Panc1 (cell line): ENCODE data around the gene C9orf78. TPM values are rescaled to one million over a fixed set of nuclear protein-coding genes. Genes with fewer than 3 reads are reported as not detected.
A peak's percentile ranks its signal among the peaks of the same experiment; 100 is the strongest.

Source experiments
- ATAC-seq: fragments of 200-7000 bp; cut with Tn5 transposase; 2 replicates; pipeline ENCODE4 v1.9.1; 2020; ENCODE audit warnings: mild to moderate bottlenecking, moderate library complexity
- Bru-seq: library from RNA; stranded (reverse); fragments of 400-500 nt; gene quantifications from one replicate; lab custom pipeline; 2021; lab: Mats Ljungman, UMichigan
- BruChase-seq, 2 experiments: library from RNA; stranded (reverse); fragments of 400-500 nt; gene quantifications; one replicate each; lab custom pipeline; 2021; lab: Mats Ljungman, UMichigan
- BruUV-seq: library from RNA; stranded (reverse); fragments of 400-500 nt; replicated peaks from 2 replicates; lab custom pipeline; 2021; lab: Mats Ljungman, UMichigan
- CTCF ChIA-PET: fragments of 300-600 bp; sonication (Branson Sonifier 250); formaldehyde crosslinking; loops from one replicate; lab custom pipeline; 2022; ENCODE audit warnings: antibody characterized with exemption; lab: Charles Lee
- POLR2A ChIA-PET: fragments of 300-600 bp; sonication (Branson Sonifier 250); formaldehyde crosslinking; loops from one replicate; lab custom pipeline; 2022; ENCODE audit warnings: antibody characterized with exemption; lab: Charles Lee
- DNase-seq: peaks from one replicate; pipeline ENCODE4 v3.0.0-alpha.2; 2010; ENCODE audit warnings: low read depth, low spot score
- H3K27ac ChIP-seq: 2 replicates; pipeline ENCODE4 v1.5.1; 2011; ENCODE audit warnings: mild to moderate bottlenecking, low read length, inconsistent platforms
- H3K27me3 ChIP-seq: fragments of 200-500 bp; sonication (Bioruptor generic); 2 replicates; pipeline ENCODE4 v1.6.0; 2014; ENCODE audit warnings: low read length, inconsistent platforms; ENCODE audit not compliant: control insufficient read depth, insufficient read depth
- H3K36me3 ChIP-seq: fragments of 200-500 bp; sonication (Bioruptor generic); 2 replicates; pipeline ENCODE4 v1.5.1; 2014; ENCODE audit warnings: inconsistent platforms, mild to moderate bottlenecking, low read length, moderate library complexity; ENCODE audit not compliant: control insufficient read depth, insufficient read depth
- H3K4me1 ChIP-seq: 2 replicates; pipeline ENCODE4 v1.5.1; 2011; ENCODE audit warnings: inconsistent platforms, mild to moderate bottlenecking, low read length, moderate library complexity; ENCODE audit not compliant: control insufficient read depth, insufficient read depth
- H3K4me3 ChIP-seq, 2 experiments: 2 replicates each; pipeline ENCODE4 v1.5.1; 2011 to 2012; ENCODE audit warnings: low read depth in 2 of 2, low read length in 2 of 2, mild to moderate bottlenecking in 2 of 2, inconsistent platforms in 1 of 2, moderate library complexity in 1 of 2
- H3K9me3 ChIP-seq: fragments of 200-500 bp; sonication (Bioruptor generic); 2 replicates; pipeline ENCODE4 v1.5.1; 2014; ENCODE audit warnings: low read depth, mild to moderate bottlenecking, inconsistent platforms, low read length, moderate library complexity; ENCODE audit not compliant: control insufficient read depth, insufficient read depth
- POLR2AphosphoS5 ChIP-seq: IDR thresholded peaks from 2 replicates; pipeline ENCODE4 v1.6.1; 2012; ENCODE audit warnings: mild to moderate bottlenecking, low read depth, low read length, moderate library complexity
- SIN3A ChIP-seq: IDR thresholded peaks from 2 replicates; pipeline ENCODE4 v1.6.1; 2012; ENCODE audit warnings: low read depth, mild to moderate bottlenecking, low read length, moderate library complexity, borderline replicate concordance; ENCODE audit not compliant: insufficient read depth
- TCF7L2 ChIP-seq: IDR thresholded peaks from 2 replicates; pipeline ENCODE4 v1.6.1; 2011; ENCODE audit warnings: mild to moderate bottlenecking, low read depth, low read length, inconsistent platforms
- in situ Hi-C: cut with HindIII; loops from 2 replicates; pipeline ENCODE4 v1.10.0; 2016; ENCODE audit warnings: low sequenced_read_pairs, low pct_unique_long_range_greater_than_20kb
- intact Hi-C: fragments of 100-400 bp; cut with micrococcal nuclease; formaldehyde crosslinking; loops from one replicate; pipeline ENCODE4 v1.10.0; 2022; ENCODE audit not compliant: unreplicated experiment
- long read RNA-seq: library from polyadenylated mRNA; unstranded; transcript quantifications from one replicate; pipeline ENCODE4 v2.0.0, GENCODE V29; 2021; ENCODE audit not compliant: unreplicated experiment
- polyA plus RNA-seq: library from polyadenylated mRNA; unstranded; fragments of >200 nt; gene quantifications from one replicate; pipeline ENCODE4 v1.2.1, GENCODE V29; 2012; ENCODE audit warnings: missing spikeins; ENCODE audit not compliant: insufficient read length
- total RNA-seq: library from RNA; stranded (reverse); gene quantifications from one replicate; pipeline ENCODE4 v1.2.1, GENCODE V29; 2021; ENCODE audit not compliant: unreplicated experiment
- TF ChIP-seq, protein P1 (sequence below): fragments of 450-650 bp; IDR thresholded peaks from 2 replicates; pipeline ENCODE4 v1.5.1; 2017; ENCODE audit warnings: mild to moderate bottlenecking

The C9orf78 gene, protein sequence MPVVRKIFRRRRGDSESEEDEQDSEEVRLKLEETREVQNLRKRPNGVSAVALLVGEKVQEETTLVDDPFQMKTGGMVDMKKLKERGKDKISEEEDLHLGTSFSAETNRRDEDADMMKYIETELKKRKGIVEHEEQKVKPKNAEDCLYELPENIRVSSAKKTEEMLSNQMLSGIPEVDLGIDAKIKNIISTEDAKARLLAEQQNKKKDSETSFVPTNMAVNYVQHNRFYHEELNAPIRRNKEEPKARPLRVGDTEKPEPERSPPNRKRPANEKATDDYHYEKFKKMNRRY
- total RNA-seq: 33.6 TPM
- 55.0 TPM for polyA plus RNA-seq
- percentile 82 among the genes with signal in this experiment for Bru-seq, nascent RNA
- percentile 88 among the genes with signal in this experiment for BruChase-seq, experiment 1, labeled RNA remaining after a 2-hour chase
- percentile 93 among the genes with signal in this experiment for BruChase-seq, experiment 2, labeled RNA remaining after a 6-hour chase
- long read RNA-seq, transcript C9orf78-201 (9 exons, 1,795 nt): major isoform, 76 of 105 reads
- long read RNA-seq, partial matches to known transcripts: 13 of 105 reads
- long read RNA-seq, other reads (novel, unspliced or antisense): 16 of 105 reads

DNA sequence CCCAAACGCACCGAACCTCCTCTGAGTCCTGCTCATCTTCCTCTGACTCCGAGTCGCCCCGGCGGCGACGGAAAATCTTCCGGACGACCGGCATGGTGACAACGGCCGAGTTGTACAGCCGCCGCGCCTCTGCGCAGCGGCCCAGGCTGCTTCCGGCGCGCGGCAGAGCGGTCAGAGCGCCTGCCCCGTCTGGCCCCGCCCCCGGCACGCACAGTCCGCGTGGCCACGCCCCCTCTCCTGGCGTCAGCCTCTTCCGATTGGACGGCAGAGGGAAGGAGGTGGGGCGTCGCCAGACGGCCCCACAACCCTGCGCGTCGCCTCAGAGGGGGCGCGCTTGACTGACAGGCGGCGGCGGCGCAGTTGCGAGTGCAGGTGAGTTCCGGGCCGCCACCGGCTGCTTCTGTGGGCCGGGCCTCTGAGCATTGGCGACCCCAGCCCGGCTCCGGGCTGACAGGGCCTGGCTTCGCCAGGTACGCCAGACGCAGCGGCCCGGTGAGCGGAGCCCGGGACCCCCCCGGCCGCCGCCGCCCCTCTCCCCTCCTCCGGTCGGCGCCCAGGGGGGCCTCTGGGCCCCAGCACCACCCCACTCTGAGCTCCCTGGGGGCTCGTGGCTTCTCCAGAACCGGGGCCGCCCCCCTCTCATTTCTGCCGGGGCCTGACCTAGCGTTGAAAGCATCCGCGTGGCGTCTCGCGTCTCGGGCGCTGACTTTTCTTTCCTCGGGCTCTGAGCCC lies at the start of gene C9orf78, which contains the start of gene USP20:
Gene C9orf78, minus strand, starts transcription at position 148 of the 732 bp plus-strand sequence. Its CDS starts 54 bp downstream, at position 94.
Gene USP20, plus strand, starts transcription at position 331 of the 732 bp plus-strand sequence. CDS start 17,098 bp downstream, outside the sequence.
- peaks cover 3% of the 10 kb centered on the region for H3K36me3 ChIP-seq
- H3K9me3 ChIP-seq: no peaks in the 10 kb centered on the region
- in situ Hi-C loops: no loop called here
- peak within 1 kb of the TSS; percentile 84 for H3K27ac ChIP-seq
- peak within 1 kb of the TSS; percentile 94 to 96 for H3K4me3 ChIP-seq
- DNase-seq: peak; percentile 61
- ChIA-PET CTCF (interaction anchor here (0.7 kb wide), 1 partner anchor 108 kb away, joined by 3 read pairs; no protein-coding TSS in a partner anchor), POLR2A (no interaction called here)
- TF ChIP-seq TCF7L2 (no peak), POLR2AphosphoS5 (peak; percentile 86), SIN3A (peak; percentile 95)
- BruUV-seq: no TSS peak
- ATAC-seq: peak; percentile 99
- H3K27me3 ChIP-seq: no peaks in the 10 kb centered on the region
- H3K4me1 ChIP-seq: peaks cover 8% of the 10 kb centered on the region; the same call in 1 of the 2 replicates
- intact Hi-C loops: no loop called here

DNA sequence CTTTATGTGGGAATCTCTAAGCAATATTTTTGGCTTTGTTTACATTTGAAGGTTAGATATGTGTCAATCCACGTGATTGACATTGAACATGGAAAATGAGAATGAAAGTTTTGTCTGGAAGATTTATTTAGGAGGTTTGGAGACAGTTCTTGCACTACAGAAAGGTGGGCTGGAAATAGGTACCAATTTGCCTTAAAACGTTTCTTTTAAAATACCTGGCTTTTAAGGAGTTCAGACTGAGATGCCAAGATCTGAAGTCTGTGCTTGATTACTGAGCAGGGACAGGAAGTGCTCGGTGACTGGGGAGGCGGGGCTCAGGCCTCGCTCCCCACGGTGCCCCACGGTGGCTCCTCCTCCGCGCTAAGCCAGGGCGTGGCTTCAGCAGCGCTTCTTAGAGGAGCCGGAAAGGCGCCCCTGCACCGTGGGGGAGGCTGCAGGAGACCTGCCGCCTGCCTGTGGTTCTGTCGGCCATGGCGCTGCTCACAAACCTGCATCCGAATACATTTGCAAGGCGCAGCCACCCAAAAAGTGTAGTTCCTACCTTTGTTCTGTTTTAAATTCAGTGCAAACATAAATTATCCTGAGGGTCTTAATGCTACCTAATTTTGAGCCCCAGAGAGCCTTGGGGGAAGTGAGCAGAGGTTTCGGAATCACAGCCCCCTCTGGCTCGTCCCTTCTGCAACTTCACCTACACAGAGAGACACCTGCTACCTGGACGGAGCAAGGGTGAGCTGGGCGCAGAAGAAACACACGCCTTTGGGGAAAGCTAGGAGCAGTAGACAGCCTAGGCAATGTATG lies 49.3 kb upstream of the C9orf78 start:
- in situ Hi-C loops: no loop called here
- CTCF ChIA-PET: no interaction called here
- no peaks in the 10 kb centered on the region for H3K36me3 ChIP-seq
- intact Hi-C loops: loop anchor here (10.0 kb wide), 1 partner anchor 150 kb away; no protein-coding TSS in a partner anchor
- H3K4me3 ChIP-seq: no peak overlapping the region
- H3K27ac ChIP-seq: no peak overlapping the region
- BruUV-seq: no TSS peak
- ATAC-seq (peak; percentile 50; the same call in 1 of the 2 replicates), DNase-seq (no peak)
- H3K4me1 ChIP-seq: no peaks in the 10 kb centered on the region
- TF ChIP-seq, protein P1, sequence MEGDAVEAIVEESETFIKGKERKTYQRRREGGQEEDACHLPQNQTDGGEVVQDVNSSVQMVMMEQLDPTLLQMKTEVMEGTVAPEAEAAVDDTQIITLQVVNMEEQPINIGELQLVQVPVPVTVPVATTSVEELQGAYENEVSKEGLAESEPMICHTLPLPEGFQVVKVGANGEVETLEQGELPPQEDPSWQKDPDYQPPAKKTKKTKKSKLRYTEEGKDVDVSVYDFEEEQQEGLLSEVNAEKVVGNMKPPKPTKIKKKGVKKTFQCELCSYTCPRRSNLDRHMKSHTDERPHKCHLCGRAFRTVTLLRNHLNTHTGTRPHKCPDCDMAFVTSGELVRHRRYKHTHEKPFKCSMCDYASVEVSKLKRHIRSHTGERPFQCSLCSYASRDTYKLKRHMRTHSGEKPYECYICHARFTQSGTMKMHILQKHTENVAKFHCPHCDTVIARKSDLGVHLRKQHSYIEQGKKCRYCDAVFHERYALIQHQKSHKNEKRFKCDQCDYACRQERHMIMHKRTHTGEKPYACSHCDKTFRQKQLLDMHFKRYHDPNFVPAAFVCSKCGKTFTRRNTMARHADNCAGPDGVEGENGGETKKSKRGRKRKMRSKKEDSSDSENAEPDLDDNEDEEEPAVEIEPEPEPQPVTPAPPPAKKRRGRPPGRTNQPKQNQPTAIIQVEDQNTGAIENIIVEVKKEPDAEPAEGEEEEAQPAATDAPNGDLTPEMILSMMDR: no peak
- no peak for TF ChIP-seq POLR2AphosphoS5
- no peak for TF ChIP-seq TCF7L2
- POLR2A ChIA-PET: no interaction called here
- H3K27me3 ChIP-seq: no peaks in the 10 kb centered on the region
- H3K9me3 ChIP-seq: no peaks in the 10 kb centered on the region
